ENCODE measurements around the gene CARD9. TPM values are rescaled to one million over a fixed set of nuclear protein-coding genes. Genes with fewer than 3 reads are reported as not detected.

CARD9 gene
- total RNA-seq, 2 donors from 2014 or later: 0.78 to 1.3 TPM

GRCh38 chr9:136401173-136401922, 27.9 kb upstream of the CARD9 start:
- Histone ChIP-seq H3K27ac (no peak overlapping the region), H3K9me3 (no peaks in the 10 kb centered on the region), H3K36me3 (replicated peaks in 1 of 2; ENCODE audit: insufficient read depth in 1 of 2, low read depth in 2 of 2) (peaks cover 0 to 10% of the 10 kb centered on the region in 2 donors), H3K4me1 (peaks cover 26% of the 10 kb centered on the region), H3K4me3 (no peak overlapping the region), H3K27me3 (no peaks in the 10 kb centered on the region)
- no peak for ATAC-seq
- TF ChIP-seq CTCF (IDR thresholded peaks at IDR 0.05) (no peak), POLR2A (IDR thresholded peaks at IDR 0.05) (no peak)
- intact Hi-C loops (cut with DNase I): loop anchor here (5.0 kb wide), 2 partner anchors 64 to 84 kb away; no protein-coding TSS in a partner anchor
- WGBS, 2 donors: 75 to 84% methylated on average over 14 to 18 of the region's 18 CpGs
- no peak for DNase-seq

- no peaks in the 10 kb centered on the region for H3K9me3 ChIP-seq
- DNase-seq (peak; percentile 86 to 89 (median 88)), ATAC-seq (peak; percentile 95)
- 5 to 80% methylated on average over 1 to 46 of the region's 71 CpGs for WGBS, 2 donors
- H3K27me3 ChIP-seq: no peaks in the 10 kb centered on the region
- H3K27ac ChIP-seq: peak within 1 kb of the TSS in 3 of 4 donors; percentile 45 to 68 (median 46)
- peak within 1 kb of the TSS; percentile 63 to 98 for H3K4me3 ChIP-seq
- H3K4me1 ChIP-seq: peaks cover 26% of the 10 kb centered on the region
- TF ChIP-seq CTCF (IDR thresholded peaks at IDR 0.05) (peak; percentile 74 to 98 (median 97)), POLR2A (IDR thresholded peaks at IDR 0.05) (peak; percentile 61 to 72 (median 68))
- intact Hi-C loops (cut with DNase I): loop anchor here (5.0 kb wide), 2 partner anchors 63 to 83 kb away; no protein-coding TSS in a partner anchor
- H3K36me3 ChIP-seq (replicated peaks in 1 of 2; ENCODE audit: insufficient read depth in 1 of 2, low read depth in 2 of 2): peaks cover 0 to 15% of the 10 kb centered on the region in 2 donors
Measured at GRCh38 chr9:136400038-136400834, 26.8 kb upstream of the CARD9 start, which contains the start of gene SNAPC4. Gene SNAPC4, minus strand, starts transcription at chr9:136400170. Its CDS starts 1,742 bp downstream, at chr9:136398428.

GRCh38 chr9:136399176-136400037, 25.9 kb upstream of the CARD9 start:
- intact Hi-C loops (cut with DNase I): loop anchor here (5.0 kb wide), 2 partner anchors 62 to 82 kb away; no protein-coding TSS in a partner anchor
- DNase-seq: peak in 3 of 4 donors; percentile 29 to 32 (median 31)
- no peaks in the 10 kb centered on the region for H3K27me3 ChIP-seq
- TF ChIP-seq CTCF (IDR thresholded peaks at IDR 0.05): no peak
- TF ChIP-seq POLR2A (IDR thresholded peaks at IDR 0.05): no peak
- WGBS, 2 donors: 1 to 4% methylated on average over 10 to 36 of the region's 67 CpGs
- ATAC-seq: peak; percentile 13
- peak overlapping the region in 3 of 4 donors; percentile 45 to 68 (median 46) for H3K27ac ChIP-seq
- H3K4me3 ChIP-seq: peak overlapping the region; percentile 63 to 98
- H3K4me1 ChIP-seq: peaks cover 26% of the 10 kb centered on the region
- H3K9me3 ChIP-seq: no peaks in the 10 kb centered on the region
- H3K36me3 ChIP-seq (replicated peaks in 1 of 2; ENCODE audit: insufficient read depth in 1 of 2, low read depth in 2 of 2): peaks cover 0 to 21% of the 10 kb centered on the region in 2 donors

DNA sequence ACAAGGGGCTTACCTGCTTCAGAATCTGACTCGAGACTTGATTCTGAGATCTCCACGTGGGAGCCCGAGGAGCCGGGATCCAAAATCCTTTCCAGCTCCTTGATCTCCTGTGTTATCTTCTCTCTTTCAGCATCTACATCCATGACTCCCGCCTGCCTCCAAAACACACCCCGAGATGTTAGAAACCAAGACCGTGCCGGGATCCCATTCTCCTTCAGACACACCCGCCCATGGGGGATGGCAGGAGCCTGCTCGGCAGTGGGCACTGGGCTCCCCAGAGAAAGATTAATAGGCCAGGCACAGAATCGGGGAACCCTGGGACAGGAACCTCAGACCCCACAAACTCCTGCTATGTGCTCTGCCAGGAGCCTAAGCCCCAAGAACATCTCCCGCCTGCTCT, 24.8 kb upstream of the CARD9 start:
- intact Hi-C loops (cut with DNase I): no loop called here
- peaks cover 0 to 29% of the 10 kb centered on the region in 2 donors for H3K36me3 ChIP-seq (replicated peaks in 1 of 2; ENCODE audit: insufficient read depth in 1 of 2, low read depth in 2 of 2)
- ATAC-seq: no peak
- no peak for TF ChIP-seq CTCF (IDR thresholded peaks at IDR 0.05)
- TF ChIP-seq POLR2A (IDR thresholded peaks at IDR 0.05): no peak
- no peak for DNase-seq
- H3K27ac ChIP-seq: no peak overlapping the region
- H3K27me3 ChIP-seq: no peaks in the 10 kb centered on the region
- no peak overlapping the region for H3K4me3 ChIP-seq
- H3K4me1 ChIP-seq: peaks cover 26% of the 10 kb centered on the region
- H3K9me3 ChIP-seq: no peaks in the 10 kb centered on the region
- WGBS, 2 donors: 86 to 91% methylated on average over 11 to 12 of the region's 12 CpGs
